ENCODE measurements around the gene CSNK1D.

The CSNK1D gene

DNA sequence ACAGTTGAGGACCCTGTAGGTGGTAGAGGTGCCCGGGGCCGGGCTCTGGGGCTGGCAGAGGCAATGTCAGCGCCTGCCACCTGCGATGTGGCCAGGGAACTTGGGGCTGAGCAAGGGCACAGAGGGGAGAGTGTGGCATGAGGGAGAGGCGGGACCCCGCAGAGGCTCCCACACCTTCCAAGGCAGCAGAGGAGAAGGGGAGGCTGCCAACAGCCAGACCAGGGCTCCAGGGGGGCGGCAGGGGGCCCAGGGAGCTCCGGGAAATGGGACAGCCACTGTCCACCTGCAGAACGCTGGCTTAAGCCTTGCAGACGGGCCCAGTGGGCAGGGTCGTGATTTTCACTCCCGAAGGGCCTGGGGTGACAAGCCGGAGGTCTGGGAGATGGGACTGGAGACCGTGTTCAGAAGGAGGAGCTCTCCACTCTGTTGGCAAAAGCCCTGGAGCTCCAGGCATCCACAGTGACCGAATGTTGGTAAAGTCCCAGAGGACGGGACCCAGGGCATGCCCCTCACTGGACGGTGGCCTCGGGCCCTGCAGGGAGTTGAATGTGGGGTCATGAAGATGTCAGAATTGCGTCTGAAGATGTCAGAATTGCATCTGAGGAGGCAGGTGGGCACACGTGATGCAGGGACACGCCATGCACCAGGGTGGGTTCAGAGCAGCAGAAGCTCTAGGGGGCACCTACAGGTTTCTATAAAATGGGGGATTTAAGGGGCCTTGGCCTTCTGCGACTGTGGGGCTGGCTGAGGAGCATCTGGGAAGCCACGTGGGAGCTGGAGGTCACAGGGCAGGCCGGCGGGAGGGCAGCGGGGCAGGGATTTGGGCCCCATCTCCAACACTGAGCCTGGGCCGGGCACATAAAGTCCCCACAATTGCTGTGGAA is 25.3 kb upstream of the CSNK1D start:
- no peaks in the 10 kb centered on the region for H3K36me3 ChIP-seq (ENCODE audit: control insufficient read depth, insufficient read depth, low read length, severe bottlenecking)
- peak overlapping the region; percentile 80 for H3K4me3 ChIP-seq (ENCODE audit: low read length)
- H3K9ac ChIP-seq (ENCODE audit: low read length), result peak overlapping the region; percentile 85
- H3K4me1 ChIP-seq (ENCODE audit: control insufficient read depth, insufficient read depth, low read length), result peaks cover 25% of the 10 kb centered on the region
- H3K9me3 ChIP-seq (ENCODE audit: control insufficient read depth, low read length), result no peaks in the 10 kb centered on the region
- H3K27me3 ChIP-seq (replicated peaks; ENCODE audit: control insufficient read depth, insufficient read depth, low read length), result no peaks in the 10 kb centered on the region
- DNase-seq (ENCODE audit: low read depth), result no peak

DNA sequence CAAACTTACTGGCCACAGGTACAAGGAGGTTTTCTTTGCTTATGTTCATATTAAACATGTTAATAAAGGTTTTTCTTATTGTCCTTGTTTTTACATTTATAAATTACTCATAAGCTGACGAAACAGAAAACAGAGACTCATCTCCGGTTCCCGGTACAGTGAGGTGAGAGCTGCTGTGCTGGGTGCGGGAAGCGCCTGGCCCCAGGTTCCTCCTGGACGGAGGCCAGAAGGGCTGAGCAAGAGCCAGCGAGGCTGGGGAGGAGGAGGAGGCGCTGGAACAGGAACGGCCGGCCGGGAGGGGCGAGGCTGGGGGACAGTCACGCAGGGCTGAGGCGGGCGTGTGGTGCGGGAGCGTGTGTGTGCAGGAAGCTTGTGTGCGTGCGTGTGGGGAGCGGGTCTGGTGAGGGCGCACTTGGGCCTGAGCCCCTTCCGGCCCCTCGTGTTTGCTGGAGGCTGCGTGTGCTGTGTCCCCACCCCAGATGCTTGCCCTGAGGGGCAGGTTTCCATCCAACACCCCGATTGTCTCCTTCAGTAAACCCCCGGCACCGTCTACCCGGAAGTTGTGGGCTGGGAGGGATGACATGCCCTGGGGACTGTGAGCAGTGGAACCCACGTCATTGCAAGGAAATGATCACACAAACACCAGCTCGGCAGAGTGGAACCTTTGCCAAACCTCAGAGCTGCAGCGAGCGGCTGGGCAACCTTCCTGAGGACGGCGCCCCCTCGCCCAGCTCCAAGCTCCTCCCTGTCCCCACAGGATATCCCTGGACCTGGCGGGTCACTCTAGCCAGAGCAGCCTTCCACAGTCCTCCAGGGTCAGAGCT is 24.4 kb upstream of the CSNK1D start:
- Histone ChIP-seq H3K4me3 (ENCODE audit: low read length) (peak overlapping the region; percentile 80), H3K4me1 (ENCODE audit: control insufficient read depth, insufficient read depth, low read length) (peaks cover 28% of the 10 kb centered on the region), H3K27me3 (replicated peaks; ENCODE audit: control insufficient read depth, insufficient read depth, low read length) (no peaks in the 10 kb centered on the region), H3K9me3 (ENCODE audit: control insufficient read depth, low read length) (no peaks in the 10 kb centered on the region), H3K36me3 (ENCODE audit: control insufficient read depth, insufficient read depth, low read length, severe bottlenecking) (no peaks in the 10 kb centered on the region), H3K9ac (ENCODE audit: low read length) (peak overlapping the region; percentile 85)
- peak; percentile 92 for DNase-seq (ENCODE audit: low read depth)

GRCh38 chr17:82297280-82297713 is 23.8 kb upstream of the CSNK1D start:
- Histone ChIP-seq H3K9me3 (ENCODE audit: control insufficient read depth, low read length) (no peaks in the 10 kb centered on the region), H3K4me3 (ENCODE audit: low read length) (peak overlapping the region; percentile 80), H3K9ac (ENCODE audit: low read length) (peak overlapping the region; percentile 85), H3K27me3 (replicated peaks; ENCODE audit: control insufficient read depth, insufficient read depth, low read length) (no peaks in the 10 kb centered on the region), H3K36me3 (ENCODE audit: control insufficient read depth, insufficient read depth, low read length, severe bottlenecking) (no peaks in the 10 kb centered on the region), H3K4me1 (ENCODE audit: control insufficient read depth, insufficient read depth, low read length) (peaks cover 28% of the 10 kb centered on the region)
- peak; percentile 93 for DNase-seq (ENCODE audit: low read depth)

DNA sequence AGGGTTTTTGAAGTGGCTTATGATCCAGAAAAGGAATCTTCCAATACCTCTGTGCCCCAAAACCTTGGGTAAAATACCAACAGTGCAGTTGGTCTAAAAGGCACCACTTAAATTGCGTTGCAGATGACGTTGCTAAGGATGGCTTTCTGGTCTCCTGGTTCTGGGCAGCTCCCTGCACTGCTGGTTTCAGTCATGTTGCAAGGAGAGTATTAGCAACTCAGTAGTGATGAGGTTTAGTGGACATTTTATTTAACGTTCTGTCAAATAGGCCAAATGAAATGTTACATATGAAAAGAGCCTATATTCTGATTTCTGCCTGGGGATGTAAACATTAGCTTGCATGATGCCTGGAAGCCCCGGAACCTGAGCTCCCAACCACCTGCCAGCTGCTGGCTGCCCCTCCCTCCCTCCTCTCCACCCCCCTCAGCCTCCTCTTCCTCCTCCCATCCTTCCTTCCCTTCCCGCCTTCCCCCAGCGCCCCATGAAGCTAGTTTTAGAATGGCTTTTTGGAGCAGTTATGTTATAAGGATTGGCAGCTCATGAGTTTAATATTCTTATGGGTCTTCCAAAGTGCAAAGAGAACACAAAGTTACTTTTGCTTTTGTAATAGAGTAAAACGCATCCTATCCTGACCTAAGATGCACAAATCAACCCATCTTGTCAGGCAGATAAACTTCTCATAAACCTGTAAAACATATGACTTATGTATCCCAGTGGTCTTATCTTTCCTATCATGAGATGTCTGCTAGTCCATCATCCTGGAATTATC is 23.2 kb upstream of the CSNK1D start:
- H3K9me3 ChIP-seq (ENCODE audit: control insufficient read depth, low read length), result no peaks in the 10 kb centered on the region
- peaks cover 33% of the 10 kb centered on the region for H3K4me1 ChIP-seq (ENCODE audit: control insufficient read depth, insufficient read depth, low read length)
- no peaks in the 10 kb centered on the region for H3K27me3 ChIP-seq (replicated peaks; ENCODE audit: control insufficient read depth, insufficient read depth, low read length)
- no peak for DNase-seq (ENCODE audit: low read depth)
- H3K9ac ChIP-seq (ENCODE audit: low read length), result no peak overlapping the region
- H3K36me3 ChIP-seq (ENCODE audit: control insufficient read depth, insufficient read depth, low read length, severe bottlenecking), result no peaks in the 10 kb centered on the region
- no peak overlapping the region for H3K4me3 ChIP-seq (ENCODE audit: low read length)

DNA sequence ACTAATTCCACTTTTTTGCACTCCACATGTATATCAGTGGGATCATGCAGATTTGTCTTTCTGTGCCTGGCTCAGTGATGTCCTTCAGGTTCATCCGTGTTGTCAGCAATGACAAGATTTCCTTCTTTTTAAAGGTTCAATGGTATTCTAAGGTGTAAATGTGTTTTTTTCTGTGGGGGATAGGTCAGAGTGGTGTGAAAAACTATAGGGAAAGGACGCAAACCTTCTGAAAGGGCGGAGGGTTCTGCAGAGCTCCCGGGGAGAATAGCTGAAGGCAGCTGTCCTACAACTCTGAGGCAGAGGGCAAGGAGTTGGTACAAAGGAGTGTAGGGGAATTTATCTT is 21.9 kb upstream of the CSNK1D start:
- Histone ChIP-seq H3K4me1 (ENCODE audit: control insufficient read depth, insufficient read depth, low read length) (peaks cover 33% of the 10 kb centered on the region), H3K36me3 (ENCODE audit: control insufficient read depth, insufficient read depth, low read length, severe bottlenecking) (no peaks in the 10 kb centered on the region), H3K9ac (ENCODE audit: low read length) (no peak overlapping the region), H3K4me3 (ENCODE audit: low read length) (no peak overlapping the region), H3K9me3 (ENCODE audit: control insufficient read depth, low read length) (no peaks in the 10 kb centered on the region), H3K27me3 (replicated peaks; ENCODE audit: control insufficient read depth, insufficient read depth, low read length) (no peaks in the 10 kb centered on the region)
- no peak for DNase-seq (ENCODE audit: low read depth)

DNA sequence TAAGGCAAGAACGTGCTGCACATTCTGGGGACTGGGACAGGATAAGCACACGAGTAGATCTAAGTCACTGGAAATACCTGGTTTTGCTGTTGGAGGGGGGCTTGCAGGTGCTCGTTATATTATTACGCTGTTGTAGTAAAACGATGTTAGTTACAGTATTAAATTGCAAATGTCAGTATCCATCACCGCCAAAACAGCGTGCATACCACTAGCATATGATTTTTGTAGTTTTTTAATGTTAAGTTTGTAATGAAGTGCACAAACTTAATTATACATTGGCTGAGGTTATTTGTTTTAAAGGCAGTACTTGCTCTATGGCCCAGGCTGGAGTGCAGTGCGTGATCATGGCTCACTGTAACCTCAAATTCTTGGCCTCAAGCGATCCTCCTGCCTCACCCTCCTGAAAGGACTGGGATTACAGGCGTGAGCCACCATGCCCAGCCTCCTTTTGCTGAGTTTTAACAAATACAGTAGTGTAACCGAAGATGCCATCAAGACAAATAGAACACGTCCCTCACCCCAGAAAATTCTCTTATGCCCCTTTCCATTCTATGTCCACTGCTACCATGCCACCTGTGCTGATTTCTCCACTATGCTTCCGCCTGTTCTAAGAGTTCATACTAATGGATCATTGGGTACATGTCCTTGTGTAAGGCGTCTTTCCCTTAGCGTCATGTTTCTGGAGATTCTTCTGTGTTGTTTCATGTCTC is 20.7 kb upstream of the CSNK1D start:
- Histone ChIP-seq H3K4me1 (ENCODE audit: control insufficient read depth, insufficient read depth, low read length) (peaks cover 33% of the 10 kb centered on the region), H3K4me3 (ENCODE audit: low read length) (peak overlapping the region; percentile 68)

DNA sequence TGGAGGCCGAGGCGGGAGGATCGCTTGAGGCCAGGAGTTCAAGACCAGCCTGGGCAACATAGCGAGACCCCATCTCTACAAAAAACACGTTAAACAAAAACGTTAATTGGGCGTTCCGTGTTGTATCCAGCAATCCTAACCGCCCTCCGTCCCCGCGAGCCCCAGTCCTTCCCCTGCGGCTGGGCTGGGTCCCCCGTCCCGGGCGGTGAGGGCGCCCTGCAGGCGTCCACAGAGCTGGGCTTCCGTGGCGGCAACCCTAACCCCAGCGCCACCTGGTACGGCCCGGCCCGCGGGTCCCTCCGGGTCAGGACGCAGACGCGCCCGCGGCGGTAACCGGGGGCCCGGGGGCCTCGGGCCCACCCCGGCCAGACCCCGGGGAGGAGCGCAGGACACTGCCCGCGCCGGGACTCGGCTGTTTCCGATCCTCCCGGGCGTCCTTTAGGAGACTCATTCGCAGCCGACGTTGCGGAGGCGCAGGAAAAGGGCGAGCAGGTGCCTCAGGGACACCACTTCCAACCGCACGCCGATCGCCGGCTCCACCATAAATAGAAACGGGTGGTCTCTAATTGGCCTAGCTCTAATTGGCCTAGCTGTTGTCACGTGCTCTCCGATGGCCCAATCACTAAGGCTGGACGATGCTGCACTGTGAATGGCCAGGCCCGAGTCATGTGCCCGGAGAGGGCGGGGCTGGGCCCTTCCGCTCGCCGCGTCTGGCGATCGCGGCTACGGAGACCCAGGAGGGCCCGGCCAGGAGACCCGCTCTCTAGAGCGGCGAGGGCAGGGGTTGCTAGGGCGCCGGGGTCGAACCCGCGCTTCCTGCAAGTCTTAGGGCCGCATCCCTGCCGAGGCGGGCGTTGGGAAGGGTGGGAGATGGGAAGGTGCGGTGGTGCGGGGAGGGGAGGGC is 19.0 kb upstream of the CSNK1D start:
- Histone ChIP-seq H3K9ac (ENCODE audit: low read length) (peak overlapping the region; percentile 89), H3K9me3 (ENCODE audit: control insufficient read depth, low read length) (no peaks in the 10 kb centered on the region), H3K36me3 (ENCODE audit: control insufficient read depth, insufficient read depth, low read length, severe bottlenecking) (no peaks in the 10 kb centered on the region), H3K4me3 (ENCODE audit: low read length) (peak overlapping the region; percentile 91), H3K27me3 (replicated peaks; ENCODE audit: control insufficient read depth, insufficient read depth, low read length) (no peaks in the 10 kb centered on the region), H3K4me1 (ENCODE audit: control insufficient read depth, insufficient read depth, low read length) (peaks cover 25% of the 10 kb centered on the region)
- peak; percentile 98 for DNase-seq (ENCODE audit: low read depth)

More for the DNA sequence above, 20.7 kb upstream of the CSNK1D start:
- Histone ChIP-seq H3K9me3 (ENCODE audit: control insufficient read depth, low read length) (no peaks in the 10 kb centered on the region), H3K9ac (ENCODE audit: low read length) (peak overlapping the region; percentile 79), H3K27me3 (replicated peaks; ENCODE audit: control insufficient read depth, insufficient read depth, low read length) (no peaks in the 10 kb centered on the region), H3K36me3 (ENCODE audit: control insufficient read depth, insufficient read depth, low read length, severe bottlenecking) (no peaks in the 10 kb centered on the region)
- DNase-seq (ENCODE audit: low read depth), result no peak

DNA sequence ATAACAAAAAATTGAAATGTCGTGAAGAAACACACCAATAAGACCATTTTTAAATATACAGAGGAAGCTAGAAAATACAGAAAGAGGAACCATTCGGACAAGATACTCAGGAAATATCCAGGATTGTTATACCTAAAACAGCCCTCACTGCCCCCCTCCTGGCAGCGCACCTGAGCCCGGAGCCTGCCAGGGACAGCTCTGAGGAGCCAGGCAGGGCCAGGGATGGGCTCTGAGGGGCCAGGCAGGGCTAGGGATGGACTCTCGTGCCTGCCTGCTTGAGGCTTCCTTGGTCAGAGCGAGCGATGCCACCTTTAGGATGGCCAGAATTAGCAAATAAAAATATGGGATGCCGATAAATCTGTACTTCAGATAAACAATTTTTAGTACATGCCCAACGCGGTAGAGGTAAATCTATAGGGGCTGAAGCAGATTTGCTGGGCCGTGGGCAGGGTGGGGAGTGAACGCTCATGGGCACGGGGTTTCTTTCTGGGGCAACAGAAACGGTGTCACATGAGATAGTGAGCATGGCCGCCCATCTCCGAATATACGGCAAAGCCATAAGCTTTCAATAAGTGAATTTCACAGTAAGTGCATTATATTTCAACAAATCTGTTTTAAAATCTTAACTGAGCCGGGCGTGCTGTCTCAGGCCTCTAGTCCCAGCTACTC is 18.2 kb upstream of the CSNK1D start:
- Histone ChIP-seq H3K9me3 (ENCODE audit: control insufficient read depth, low read length) (no peaks in the 10 kb centered on the region), H3K4me3 (ENCODE audit: low read length) (peak overlapping the region; percentile 91), H3K36me3 (ENCODE audit: control insufficient read depth, insufficient read depth, low read length, severe bottlenecking) (no peaks in the 10 kb centered on the region), H3K9ac (ENCODE audit: low read length) (peak overlapping the region; percentile 89), H3K4me1 (ENCODE audit: control insufficient read depth, insufficient read depth, low read length) (peaks cover 21% of the 10 kb centered on the region), H3K27me3 (replicated peaks; ENCODE audit: control insufficient read depth, insufficient read depth, low read length) (no peaks in the 10 kb centered on the region)
- DNase-seq (ENCODE audit: low read depth), result no peak

- DNase-seq (ENCODE audit: low read depth), result peak; percentile 29
- H3K36me3 ChIP-seq (ENCODE audit: control insufficient read depth, insufficient read depth, low read length, severe bottlenecking), result no peaks in the 10 kb centered on the region
- H3K4me3 ChIP-seq (ENCODE audit: low read length), result no peak overlapping the region
- H3K4me1 ChIP-seq (ENCODE audit: control insufficient read depth, insufficient read depth, low read length), result peaks cover 9% of the 10 kb centered on the region
- no peaks in the 10 kb centered on the region for H3K27me3 ChIP-seq (replicated peaks; ENCODE audit: control insufficient read depth, insufficient read depth, low read length)
- H3K9me3 ChIP-seq (ENCODE audit: control insufficient read depth, low read length), result no peaks in the 10 kb centered on the region
- H3K9ac ChIP-seq (ENCODE audit: low read length), result peak overlapping the region; percentile 19
Measured at GRCh38 chr17:82287868-82288801, 14.6 kb upstream of the CSNK1D start.

Measured in adipocyte (in vitro differentiated cells).